GM23248 (cell line): ENCODE results near the gene TUBG2.

Experiments
- EZH2 ChIP-seq: fragments of 200-600 bp; sonication (generic); IDR thresholded peaks from 2 replicates; pipeline ENCODE4 v1.6.1; 2018; ENCODE audit warnings: antibody characterized with exemption, mild to moderate bottlenecking; ENCODE audit not compliant: insufficient read depth, poor library complexity, severe bottlenecking
- EZH2phosphoT487 ChIP-seq: fragments of 200-600 bp; sonication (generic); IDR thresholded peaks from 2 replicates; pipeline ENCODE4 v1.6.1; 2018; ENCODE audit warnings: antibody characterized with exemption, moderate library complexity, mild to moderate bottlenecking, low read depth; ENCODE audit not compliant: insufficient read depth

GRCh38 chr17:42629411-42630009 is 29.6 kb upstream of the TUBG2 start:
- TF ChIP-seq EZH2 (no peak), EZH2phosphoT487 (no peak)
